ENCODE results near the gene SGF29.
"Not testable (repeated sequence)": the region's sequence is repeated elsewhere in the genome, so short reads cannot be mapped to it uniquely, and the experiment has no call there.

The SGF29 gene

GRCh38 chr16:28636093-28636823 lies 82.5 kb downstream of the SGF29 start:
- DNase-seq (ENCODE audit: insufficient read length, low spot score); FAIRE-seq: not testable (repeated sequence)

- not testable (repeated sequence) for FAIRE-seq; DNase-seq (ENCODE audit: insufficient read length, low spot score)
These were observed 84.0 kb downstream of the SGF29 start, which contains the start of gene NPIPB8 for GRCh38 chr16:28637765-28638164. Gene NPIPB8 (plus strand): TSS chr16:28638065. CDS start chr16:28638361, 296 bp downstream.

GRCh38 chr16:28638359-28638758 lies 84.6 kb downstream of the SGF29 start:
- not testable (repeated sequence) for DNase-seq (ENCODE audit: insufficient read length, low spot score); FAIRE-seq

- DNase-seq (ENCODE audit: insufficient read length, low spot score); FAIRE-seq: not testable (repeated sequence)
These were observed 86.2 kb downstream of the SGF29 start for GRCh38 chr16:28639959-28640358.

All from GM19239 (cell line).